Keratinocyte (primary cell): ENCODE measurements around the gene SLC40A1.

Experiments used
- EZH2 ChIP-seq: IDR thresholded peaks from one replicate; pipeline ENCODE4 v1.6.1; 2012; ENCODE audit warnings: inconsistent platforms, mild to moderate bottlenecking, low read length, moderate library complexity
- TF ChIP-seq, protein P1 (sequence below), 3 experiments: IDR thresholded peaks in 1 of 3; conservative IDR thresholded peaks in 1 of 3; optimal IDR thresholded peaks in 1 of 3; 2 replicates in 2 of 3; 3 replicates in 1 of 3; pipeline versions ENCODE3 to v1.5.1; 2011; ENCODE audit warnings: low read length in 3 of 3, mild to moderate bottlenecking in 3 of 3, moderate library complexity in 2 of 3, control low read depth in 1 of 3, inconsistent platforms in 1 of 3; ENCODE audit not compliant: insufficient read depth in 2 of 3; ENCODE audit errors: extremely low read depth in 1 of 3

DNA sequence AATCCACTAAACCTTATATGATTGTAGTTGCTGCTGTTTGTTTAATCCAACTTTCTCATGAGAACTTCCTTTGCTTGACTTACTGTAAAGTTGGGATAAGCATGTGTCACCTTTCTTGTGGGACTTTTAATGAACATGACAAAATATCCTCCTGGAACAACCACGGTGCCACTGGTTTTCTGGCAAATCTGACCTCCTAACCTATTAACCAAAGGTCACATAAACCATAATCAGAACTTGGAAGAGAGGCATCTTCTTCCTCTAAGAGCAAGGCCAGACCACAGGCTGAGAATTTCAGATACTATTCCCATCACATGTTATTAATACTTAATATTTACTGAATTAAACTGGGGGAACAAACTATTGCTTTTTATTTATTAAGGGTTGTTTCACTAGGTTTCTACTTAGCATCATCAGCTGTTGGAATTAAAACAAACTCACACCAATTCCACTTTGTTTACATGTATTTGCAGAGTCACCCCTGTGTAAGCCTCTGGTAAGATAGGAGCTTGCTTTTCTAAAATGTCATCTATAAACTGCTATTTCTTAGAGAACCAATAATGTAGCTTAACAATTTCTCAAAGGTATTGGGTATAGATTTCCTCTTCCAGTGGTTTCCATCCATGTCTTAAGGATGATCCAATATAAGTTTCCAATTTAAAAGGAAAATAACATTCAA, 2.2 kb downstream of the SLC40A1 start:
- TF ChIP-seq, protein P1, sequence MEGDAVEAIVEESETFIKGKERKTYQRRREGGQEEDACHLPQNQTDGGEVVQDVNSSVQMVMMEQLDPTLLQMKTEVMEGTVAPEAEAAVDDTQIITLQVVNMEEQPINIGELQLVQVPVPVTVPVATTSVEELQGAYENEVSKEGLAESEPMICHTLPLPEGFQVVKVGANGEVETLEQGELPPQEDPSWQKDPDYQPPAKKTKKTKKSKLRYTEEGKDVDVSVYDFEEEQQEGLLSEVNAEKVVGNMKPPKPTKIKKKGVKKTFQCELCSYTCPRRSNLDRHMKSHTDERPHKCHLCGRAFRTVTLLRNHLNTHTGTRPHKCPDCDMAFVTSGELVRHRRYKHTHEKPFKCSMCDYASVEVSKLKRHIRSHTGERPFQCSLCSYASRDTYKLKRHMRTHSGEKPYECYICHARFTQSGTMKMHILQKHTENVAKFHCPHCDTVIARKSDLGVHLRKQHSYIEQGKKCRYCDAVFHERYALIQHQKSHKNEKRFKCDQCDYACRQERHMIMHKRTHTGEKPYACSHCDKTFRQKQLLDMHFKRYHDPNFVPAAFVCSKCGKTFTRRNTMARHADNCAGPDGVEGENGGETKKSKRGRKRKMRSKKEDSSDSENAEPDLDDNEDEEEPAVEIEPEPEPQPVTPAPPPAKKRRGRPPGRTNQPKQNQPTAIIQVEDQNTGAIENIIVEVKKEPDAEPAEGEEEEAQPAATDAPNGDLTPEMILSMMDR (optimal IDR thresholded peaks at IDR 0.05 in 1 of 3, IDR thresholded peaks at IDR 0.05 in 1 of 3, conservative IDR thresholded peaks at IDR 0.05 in 1 of 3; ENCODE audit: extremely low read depth in 1 of 3, insufficient read depth in 2 of 3, low read length in 3 of 3), result no peak
- TF ChIP-seq EZH2, result no peak
